ENCODE results near the gene ACSM6. TPM values are rescaled to one million over a fixed set of nuclear protein-coding genes. Genes with fewer than 3 reads are reported as not detected.

Gene ACSM6
- polyA plus RNA-seq, 1 of the 3 experiments (the other 2 are of a cell fraction) = not detected

DNA sequence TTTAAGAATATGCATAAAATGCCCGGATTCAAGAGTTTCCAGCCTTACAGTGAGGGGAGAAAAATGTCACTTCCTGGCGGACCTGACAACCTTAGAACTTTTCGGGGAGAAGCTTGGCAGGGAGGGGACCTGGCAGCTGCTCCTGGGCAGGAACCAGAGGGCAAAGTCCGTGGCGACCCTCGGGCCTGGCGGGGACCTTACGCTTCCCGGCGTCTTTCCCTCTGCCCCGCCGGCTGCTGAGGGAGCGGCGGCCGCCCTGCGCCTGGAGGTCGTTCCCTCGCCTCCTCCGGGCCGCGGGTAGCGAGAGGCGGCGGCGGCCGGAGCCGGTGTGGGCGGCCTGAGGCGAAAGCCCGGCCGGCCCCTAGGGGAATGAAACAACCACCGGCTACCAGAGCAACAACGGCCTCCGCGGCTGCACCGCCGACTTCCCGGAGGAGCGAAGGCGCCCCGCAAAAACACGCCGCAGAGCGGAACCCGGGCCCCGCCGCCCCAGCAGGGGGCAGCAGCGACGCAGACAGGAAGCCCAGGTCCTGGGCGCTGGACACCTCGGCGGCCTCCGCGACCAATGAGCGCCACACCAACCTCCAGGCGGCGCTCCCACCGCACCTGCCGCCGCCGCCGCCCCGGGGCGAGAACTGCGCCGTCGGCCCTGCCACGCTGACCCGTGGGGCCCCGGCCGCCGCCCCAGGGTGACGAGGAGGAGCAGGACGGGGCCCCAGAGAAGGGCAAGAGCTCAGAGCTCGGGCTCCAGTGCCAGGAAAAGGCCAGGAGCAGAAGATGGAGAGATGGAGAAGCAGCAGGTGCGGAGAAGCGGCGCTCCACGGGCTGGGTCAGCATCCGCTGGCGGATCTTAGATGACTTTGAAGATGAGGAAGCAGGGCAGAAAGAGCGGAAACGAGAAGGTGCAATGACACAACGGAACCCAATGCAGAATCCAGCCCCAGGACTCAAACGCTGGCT, 10.5 kb upstream of the ACSM6 start (continued):
- no peak for TF ChIP-seq CHD2 (IDR thresholded peaks at IDR 0.05; ENCODE audit: low read length, partially characterized antibody)
- no peak for TF ChIP-seq NRF1 (IDR thresholded peaks at IDR 0.05; ENCODE audit: low read depth, low read length)
- TF ChIP-seq, protein P1, sequence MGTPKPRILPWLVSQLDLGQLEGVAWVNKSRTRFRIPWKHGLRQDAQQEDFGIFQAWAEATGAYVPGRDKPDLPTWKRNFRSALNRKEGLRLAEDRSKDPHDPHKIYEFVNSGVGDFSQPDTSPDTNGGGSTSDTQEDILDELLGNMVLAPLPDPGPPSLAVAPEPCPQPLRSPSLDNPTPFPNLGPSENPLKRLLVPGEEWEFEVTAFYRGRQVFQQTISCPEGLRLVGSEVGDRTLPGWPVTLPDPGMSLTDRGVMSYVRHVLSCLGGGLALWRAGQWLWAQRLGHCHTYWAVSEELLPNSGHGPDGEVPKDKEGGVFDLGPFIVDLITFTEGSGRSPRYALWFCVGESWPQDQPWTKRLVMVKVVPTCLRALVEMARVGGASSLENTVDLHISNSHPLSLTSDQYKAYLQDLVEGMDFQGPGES (IDR thresholded peaks at IDR 0.05; ENCODE audit: low read depth, low read length) = no peak
- TF ChIP-seq, protein P2, sequence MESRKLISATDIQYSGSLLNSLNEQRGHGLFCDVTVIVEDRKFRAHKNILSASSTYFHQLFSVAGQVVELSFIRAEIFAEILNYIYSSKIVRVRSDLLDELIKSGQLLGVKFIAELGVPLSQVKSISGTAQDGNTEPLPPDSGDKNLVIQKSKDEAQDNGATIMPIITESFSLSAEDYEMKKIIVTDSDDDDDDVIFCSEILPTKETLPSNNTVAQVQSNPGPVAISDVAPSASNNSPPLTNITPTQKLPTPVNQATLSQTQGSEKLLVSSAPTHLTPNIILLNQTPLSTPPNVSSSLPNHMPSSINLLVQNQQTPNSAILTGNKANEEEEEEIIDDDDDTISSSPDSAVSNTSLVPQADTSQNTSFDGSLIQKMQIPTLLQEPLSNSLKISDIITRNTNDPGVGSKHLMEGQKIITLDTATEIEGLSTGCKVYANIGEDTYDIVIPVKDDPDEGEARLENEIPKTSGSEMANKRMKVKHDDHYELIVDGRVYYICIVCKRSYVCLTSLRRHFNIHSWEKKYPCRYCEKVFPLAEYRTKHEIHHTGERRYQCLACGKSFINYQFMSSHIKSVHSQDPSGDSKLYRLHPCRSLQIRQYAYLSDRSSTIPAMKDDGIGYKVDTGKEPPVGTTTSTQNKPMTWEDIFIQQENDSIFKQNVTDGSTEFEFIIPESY (IDR thresholded peaks at IDR 0.05; ENCODE audit: borderline replicate concordance, low read depth) = no peak
- TF ChIP-seq FOXM1 (IDR thresholded peaks at IDR 0.05; ENCODE audit: low read depth) = 0 out of 2 replicates have a peak, but pooled peaks have one; percentile 38
- TF ChIP-seq, protein P3, sequence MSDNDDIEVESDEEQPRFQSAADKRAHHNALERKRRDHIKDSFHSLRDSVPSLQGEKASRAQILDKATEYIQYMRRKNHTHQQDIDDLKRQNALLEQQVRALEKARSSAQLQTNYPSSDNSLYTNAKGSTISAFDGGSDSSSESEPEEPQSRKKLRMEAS (IDR thresholded peaks at IDR 0.05; ENCODE audit: low read depth) = peak; percentile 60; the same call in 1 of the 2 replicates
- no peak for TF ChIP-seq TEAD4 (IDR thresholded peaks at IDR 0.05; ENCODE audit: borderline replicate concordance, insufficient read depth)
- no peak for TF ChIP-seq NFIC (IDR thresholded peaks at IDR 0.05; ENCODE audit: borderline replicate concordance)

DNA sequence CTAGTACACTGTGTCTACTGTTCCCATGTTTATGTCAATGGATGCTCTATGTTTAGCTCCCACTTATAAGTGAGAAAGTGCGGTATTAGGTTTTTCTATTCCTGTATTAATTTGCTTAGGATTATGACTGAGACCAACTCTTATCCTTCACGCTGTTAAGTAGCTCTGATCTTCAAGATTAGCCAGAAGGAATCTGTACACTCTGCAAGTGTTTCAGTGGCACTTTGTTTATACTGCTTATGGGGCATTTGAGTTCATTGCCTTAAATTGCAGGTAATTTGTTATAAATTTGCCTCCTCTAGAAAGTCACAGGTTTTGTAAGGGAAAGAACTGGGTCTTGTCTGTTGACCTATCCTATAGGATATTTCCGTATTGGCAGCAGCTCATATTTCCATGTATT, 6.4 kb upstream of the ACSM6 start:
- H3K4me3 ChIP-seq (ENCODE audit: low read depth in 2 of 2, low read length in 1 of 2) = no peak overlapping the region
- H3K27ac ChIP-seq (ENCODE audit: low read depth in 2 of 2, low read length in 1 of 2) = no peak overlapping the region
- CTCF ChIA-PET = interaction anchor here (1.2 kb wide), 1 partner anchor 55 kb away, joined by 3 read pairs; no protein-coding TSS in a partner anchor
- H3K9me3 ChIP-seq = no peaks in the 10 kb centered on the region
- DNase-seq = no peak
- no peak overlapping the region for H3K4me2 ChIP-seq
- no peaks in the 10 kb centered on the region; a peak in 1 of 4 replicates for H3K4me1 ChIP-seq (ENCODE audit: control insufficient read depth in 1 of 2, insufficient read depth in 2 of 2, low read depth in 1 of 2, low read length in 1 of 2)
- H4K20me1 ChIP-seq (ENCODE audit: insufficient read depth) = no peaks in the 10 kb centered on the region
- POLR2A ChIA-PET = no interaction called here
- H3K27me3 ChIP-seq (ENCODE audit: insufficient read depth) = no peaks in the 10 kb centered on the region
- no peaks in the 10 kb centered on the region for H3F3A ChIP-seq (replicated peaks; ENCODE audit: insufficient read depth)
- no peak for TF ChIP-seq SMC3 (IDR thresholded peaks at IDR 0.05; ENCODE audit: low read depth, low read length)
- TF ChIP-seq, protein P4, sequence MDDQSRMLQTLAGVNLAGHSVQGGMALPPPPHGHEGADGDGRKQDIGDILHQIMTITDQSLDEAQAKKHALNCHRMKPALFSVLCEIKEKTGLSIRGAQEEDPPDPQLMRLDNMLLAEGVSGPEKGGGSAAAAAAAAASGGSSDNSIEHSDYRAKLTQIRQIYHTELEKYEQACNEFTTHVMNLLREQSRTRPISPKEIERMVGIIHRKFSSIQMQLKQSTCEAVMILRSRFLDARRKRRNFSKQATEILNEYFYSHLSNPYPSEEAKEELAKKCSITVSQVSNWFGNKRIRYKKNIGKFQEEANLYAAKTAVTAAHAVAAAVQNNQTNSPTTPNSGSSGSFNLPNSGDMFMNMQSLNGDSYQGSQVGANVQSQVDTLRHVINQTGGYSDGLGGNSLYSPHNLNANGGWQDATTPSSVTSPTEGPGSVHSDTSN (IDR thresholded peaks at IDR 0.05) = no peak
- TF ChIP-seq GABPA (IDR thresholded peaks at IDR 0.05; ENCODE audit: low read depth) = no peak
- TF ChIP-seq RFX5 (IDR thresholded peaks at IDR 0.05; ENCODE audit: low read length) = no peak
- no peak for TF ChIP-seq JUND (IDR thresholded peaks at IDR 0.05)
- no peak for TF ChIP-seq EP300 (IDR thresholded peaks at IDR 0.05; ENCODE audit: borderline replicate concordance in 1 of 2, low read depth in 1 of 2, low read length in 1 of 2)
- TF ChIP-seq YY1 (IDR thresholded peaks at IDR 0.05; ENCODE audit: low read depth) = no peak
- TF ChIP-seq, protein P5, sequence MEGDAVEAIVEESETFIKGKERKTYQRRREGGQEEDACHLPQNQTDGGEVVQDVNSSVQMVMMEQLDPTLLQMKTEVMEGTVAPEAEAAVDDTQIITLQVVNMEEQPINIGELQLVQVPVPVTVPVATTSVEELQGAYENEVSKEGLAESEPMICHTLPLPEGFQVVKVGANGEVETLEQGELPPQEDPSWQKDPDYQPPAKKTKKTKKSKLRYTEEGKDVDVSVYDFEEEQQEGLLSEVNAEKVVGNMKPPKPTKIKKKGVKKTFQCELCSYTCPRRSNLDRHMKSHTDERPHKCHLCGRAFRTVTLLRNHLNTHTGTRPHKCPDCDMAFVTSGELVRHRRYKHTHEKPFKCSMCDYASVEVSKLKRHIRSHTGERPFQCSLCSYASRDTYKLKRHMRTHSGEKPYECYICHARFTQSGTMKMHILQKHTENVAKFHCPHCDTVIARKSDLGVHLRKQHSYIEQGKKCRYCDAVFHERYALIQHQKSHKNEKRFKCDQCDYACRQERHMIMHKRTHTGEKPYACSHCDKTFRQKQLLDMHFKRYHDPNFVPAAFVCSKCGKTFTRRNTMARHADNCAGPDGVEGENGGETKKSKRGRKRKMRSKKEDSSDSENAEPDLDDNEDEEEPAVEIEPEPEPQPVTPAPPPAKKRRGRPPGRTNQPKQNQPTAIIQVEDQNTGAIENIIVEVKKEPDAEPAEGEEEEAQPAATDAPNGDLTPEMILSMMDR (IDR thresholded peaks at IDR 0.05) = no peak
- TF ChIP-seq MXI1 (IDR thresholded peaks at IDR 0.05; ENCODE audit: low read depth, low read length) = no peak
- no peak for TF ChIP-seq NFIC (IDR thresholded peaks at IDR 0.05; ENCODE audit: borderline replicate concordance)
- TF ChIP-seq, protein P2 (IDR thresholded peaks at IDR 0.05; ENCODE audit: borderline replicate concordance, low read depth) = no peak
- TF ChIP-seq EZH2phosphoT487 (IDR thresholded peaks at IDR 0.05; ENCODE audit: borderline replicate concordance, low read depth) = no peak
- no peak for TF ChIP-seq ELF1 (IDR thresholded peaks at IDR 0.05)
- WGBS (ENCODE audit: low lambda C conversion rate) = 79% methylated on average over 3 of the region's 3 CpGs
- H2AFZ ChIP-seq (ENCODE audit: low read depth) = no peak overlapping the region
- H3K36me3 ChIP-seq (replicated peaks in 1 of 2; ENCODE audit: control insufficient read depth in 1 of 2, insufficient read depth in 2 of 2, low read length in 1 of 2) = no peaks in the 10 kb centered on the region
- H3K9me2 ChIP-seq = no peaks in the 10 kb centered on the region
- H3K79me2 ChIP-seq (ENCODE audit: insufficient read depth) = no peaks in the 10 kb centered on the region
- H3K9ac ChIP-seq = no peak overlapping the region
